NT2/D1 (cell line): Measurements from ENCODE around the gene CASTOR1.

Source experiments
- SUZ12 ChIP-seq: IDR thresholded peaks from 2 replicates; pipeline ENCODE4 v1.6.1; 2011; ENCODE audit not compliant: insufficient read length, insufficient read depth; ENCODE audit errors: extremely low read depth
- YY1 ChIP-seq: IDR thresholded peaks from 2 replicates; pipeline ENCODE4 v1.6.1; 2011; ENCODE audit not compliant: insufficient read length, insufficient read depth

GRCh38 chr22:30327864-30328345 lies 38.6 kb upstream of the CASTOR1 start:
- TF ChIP-seq YY1 (no peak), SUZ12 (no peak)
